NT2/D1 (cell line): ENCODE data around the gene MGAT4B.

ENCODE experiments used
- SUZ12 ChIP-seq: IDR thresholded peaks from 2 replicates; pipeline ENCODE4 v1.6.1; 2011; ENCODE audit not compliant: insufficient read length, insufficient read depth; ENCODE audit errors: extremely low read depth
- ZNF274 ChIP-seq: IDR thresholded peaks from 2 replicates; pipeline ENCODE4 v1.6.1; 2011; ENCODE audit warnings: mild to moderate bottlenecking, low read depth, low read length

GRCh38 chr5:179791881-179792611 is 14.6 kb downstream of the MGAT4B start:
- TF ChIP-seq ZNF274 = no peak
- no peak for TF ChIP-seq SUZ12
